B cell (primary cell): ENCODE measurements around the gene CCDC80. TPM values are rescaled to one million over a fixed set of nuclear protein-coding genes. Genes with fewer than 3 reads are reported as not detected.

Source experiments
- ATAC-seq: fragments of 200-7000 bp; cut with Tn5 transposase; one replicate; pipeline ENCODE4 v1.10.0; 2021; ENCODE audit warnings: low read depth, mild to moderate bottlenecking, moderate number of reproducible peaks, moderate library complexity
- CTCF ChIA-PET: fragments of 350-600 bp; sonication (Branson Sonifier 250); formaldehyde crosslinking; loops from one replicate; lab custom pipeline; 2021; ENCODE audit warnings: antibody characterized with exemption, inconsistent platforms; lab: Charles Lee
- POLR2A ChIA-PET: fragments of 350-600 bp; sonication (Branson Sonifier 250); formaldehyde crosslinking; loops from one replicate; lab custom pipeline; 2021; ENCODE audit warnings: antibody characterized with exemption; lab: Charles Lee
- DNase-seq: peaks from one replicate; pipeline ENCODE4 v3.0.0; 2013
- H2AFZ ChIP-seq: 2 replicates; pipeline ENCODE4 v1.6.1; 2012; ENCODE audit warnings: mild to moderate bottlenecking, low read depth, low read length; ENCODE audit not compliant: insufficient read depth, poor library complexity, severe bottlenecking
- H3K27ac ChIP-seq, 2 donors: 1 replicate in 1 of 2; 2 replicates in 1 of 2; pipeline ENCODE4 v1.5.1; 2012 to 2013; ENCODE audit warnings: low read length in 2 of 2, mild to moderate bottlenecking in 2 of 2, moderate library complexity in 1 of 2
- H3K27me3 ChIP-seq, 4 experiments: fragments of 200-600 bp in 1 of 4; sonication (generic) in 1 of 4; replicated peaks in 1 of 4; 1 replicate in 2 of 4; 2 replicates in 2 of 4; pipeline versions ENCODE4 v1.6.1 to v1.7.0; 2013 to 2016; ENCODE audit warnings: low read length in 3 of 4, mild to moderate bottlenecking in 2 of 4, mixed read lengths in 1 of 4, moderate library complexity in 1 of 4; ENCODE audit not compliant: insufficient read depth in 4 of 4, control insufficient read depth in 3 of 4; ENCODE audit errors: control extremely low read depth in 1 of 4
- H3K36me3 ChIP-seq, 2 experiments: replicated peaks in 1 of 2; 1 replicate in 1 of 2; 2 replicates in 1 of 2; pipeline versions ENCODE4 v1.6.1 to v1.7.1; 2013; ENCODE audit warnings: low read length in 1 of 2; ENCODE audit not compliant: insufficient read depth in 2 of 2, control insufficient read depth in 1 of 2; ENCODE audit errors: control extremely low read depth in 1 of 2, extremely low read depth in 1 of 2
- H3K4me1 ChIP-seq, 2 donors: fragments of 200-600 bp in 1 of 2; sonication (generic) in 1 of 2; 1 replicate in 1 of 2; 2 replicates in 1 of 2; pipeline versions ENCODE4 v1.5.1 to v1.6.1; 2013 to 2017; ENCODE audit warnings: low read length in 2 of 2; ENCODE audit not compliant: control insufficient read depth in 2 of 2, insufficient read depth in 2 of 2
- H3K4me2 ChIP-seq: replicated peaks from 2 replicates; pipeline ENCODE3; 2012; ENCODE audit warnings: mild to moderate bottlenecking, low read depth, low read length; ENCODE audit not compliant: poor library complexity, severe bottlenecking
- H3K4me3 ChIP-seq, 5 experiments: fragments of 200-600 bp in 1 of 5; sonication (generic) in 1 of 5; 1 replicate in 3 of 5; 2 replicates in 2 of 5; pipeline versions ENCODE4 v1.5.1 to v1.7.0; 2011 to 2016; ENCODE audit warnings: low read length in 4 of 5, mild to moderate bottlenecking in 4 of 5, low read depth in 2 of 5, control low read depth in 1 of 5, moderate library complexity in 1 of 5; ENCODE audit not compliant: insufficient read depth in 1 of 5; ENCODE audit errors: control extremely low read depth in 1 of 5, extremely low read depth in 1 of 5
- H3K79me2 ChIP-seq: fragments of 200-600 bp; sonication (generic); one replicate; pipeline ENCODE4 v1.6.0; 2016; ENCODE audit warnings: low read length; ENCODE audit not compliant: control insufficient read depth, insufficient read depth
- H3K9ac ChIP-seq: fragments of 200-600 bp; sonication (generic); 2 replicates; pipeline ENCODE4 v1.6.1; 2017; ENCODE audit warnings: mild to moderate bottlenecking, low read length, moderate library complexity
- H3K9me3 ChIP-seq, 3 donors: one replicate each; pipeline versions ENCODE4 v1.6.1 to v1.7.1; 2013; ENCODE audit warnings: low read length in 2 of 3; ENCODE audit not compliant: control insufficient read depth in 2 of 3, insufficient read depth in 1 of 3; ENCODE audit errors: control extremely low read depth in 1 of 3
- H4K20me1 ChIP-seq: 2 replicates; pipeline ENCODE4 v1.6.0; 2012; ENCODE audit warnings: mild to moderate bottlenecking, low read length; ENCODE audit not compliant: insufficient read depth, control insufficient read depth, poor library complexity, severe bottlenecking
- H3K27ac Mint-ChIP-seq: one replicate; pipeline ENCODE4 v1.8.0; 2021; ENCODE audit warnings: mixed read lengths
- H3K27me3 Mint-ChIP-seq: one replicate; pipeline ENCODE4 v1.8.0; 2021; ENCODE audit warnings: mixed read lengths
- H3K4me1 Mint-ChIP-seq: one replicate; pipeline ENCODE4 v1.8.0; 2021; ENCODE audit warnings: mixed read lengths
- H3K4me3 Mint-ChIP-seq: one replicate; pipeline ENCODE4 v1.8.0; 2021; ENCODE audit warnings: mixed read lengths
- H3K9me3 Mint-ChIP-seq: one replicate; pipeline ENCODE4 v1.8.0; 2022; ENCODE audit warnings: mixed read lengths; ENCODE audit not compliant: insufficient read depth
- EZH2 ChIP-seq: IDR thresholded peaks from 2 replicates; pipeline ENCODE4 v1.6.1; 2012; ENCODE audit warnings: borderline replicate concordance, low read depth, mild to moderate bottlenecking, moderate library complexity, low read length; ENCODE audit not compliant: insufficient read depth, poor library complexity, severe bottlenecking
- WGBS: methylation state at CpG from one replicate; pipeline ENCODE4 v1.1.5; 2013; ENCODE audit warnings: missing lambda C conversion rate; ENCODE audit not compliant: insufficient coverage; 5-methylcytosine and 5-hydroxymethylcytosine counted together
- intact Hi-C: fragments of 100-400 bp; cut with micrococcal nuclease; formaldehyde crosslinking; loops from one replicate; pipeline ENCODE4 v1.10.0; 2022
- polyA plus RNA-seq: library from polyadenylated mRNA; depleted of rRNA; stranded (reverse); fragments of >200 nt; gene quantifications from 2 replicates; pipeline ENCODE4 v1.2.3, GENCODE V29; 2012
- total RNA-seq, 2 donors: library from RNA; stranded (reverse); fragments of 120-200 nt in 1 of 2; gene quantifications; 1 replicate in 1 of 2; 2 replicates in 1 of 2; pipeline versions ENCODE4 v1.2.3 to v1.2.4, GENCODE V29; 2013 to 2022
- TF ChIP-seq, protein P1 (sequence below): fragments of 200-600 bp; IDR thresholded peaks from one replicate; pipeline ENCODE4 v1.8.0; 2022; ENCODE audit warnings: antibody characterized with exemption, mild to moderate bottlenecking

Gene CCDC80
- total and polyA plus RNA-seq, 2 donors (not counting 1 experiment from before 2014, with no cell fraction given): under 0.01 TPM; not detected in 1

DNA sequence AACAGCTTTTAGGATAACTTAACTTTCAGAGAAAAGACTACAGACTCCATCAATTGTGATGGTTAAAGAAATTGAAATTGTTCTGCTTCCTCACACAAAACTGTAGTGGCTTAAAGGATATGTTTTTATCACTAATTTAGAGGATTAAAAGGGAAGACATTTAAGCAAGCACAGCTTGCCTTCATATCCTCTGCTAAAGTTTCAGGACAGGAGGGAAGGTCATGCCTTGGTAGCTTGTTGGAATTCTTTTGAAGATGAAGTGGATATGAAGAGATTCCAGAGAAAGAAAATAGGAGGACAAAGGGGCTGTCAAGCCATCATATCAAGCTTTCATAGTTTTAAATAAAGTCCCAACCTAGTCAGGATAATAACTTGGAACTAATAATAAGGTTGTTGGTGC is 33.1 kb downstream of the CCDC80 start:
- no peak overlapping the region for H2AFZ ChIP-seq
- no peaks in the 10 kb centered on the region for H4K20me1 ChIP-seq
- no peaks in the 10 kb centered on the region for H3K9me3 ChIP-seq
- DNase-seq (no peak), ATAC-seq (no peak)
- H3K4me1 ChIP-seq: no peaks in the 10 kb centered on the region
- Mint-ChIP-seq H3K27ac (no peak overlapping the region), H3K4me1 (no peaks in the 10 kb centered on the region), H3K9me3 (no peaks in the 10 kb centered on the region), H3K27me3 (peaks cover 4% of the 10 kb centered on the region), H3K4me3 (no peak overlapping the region)
- no peak overlapping the region for H3K4me3 ChIP-seq
- ChIA-PET POLR2A (no interaction called here), CTCF (interaction anchor here (1.4 to 2.6 kb wide), 2 partner anchors 9 to 34 kb away, joined by 4 to 8 read pairs; no protein-coding TSS in a partner anchor)
- H3K9ac ChIP-seq: no peak overlapping the region
- intact Hi-C loops: no loop called here
- H3K27ac ChIP-seq: no peak overlapping the region
- no peaks in the 10 kb centered on the region for H3K27me3 ChIP-seq
- H3K4me2 ChIP-seq: no peak overlapping the region
- no peak for TF ChIP-seq EZH2
- TF ChIP-seq, protein P1, sequence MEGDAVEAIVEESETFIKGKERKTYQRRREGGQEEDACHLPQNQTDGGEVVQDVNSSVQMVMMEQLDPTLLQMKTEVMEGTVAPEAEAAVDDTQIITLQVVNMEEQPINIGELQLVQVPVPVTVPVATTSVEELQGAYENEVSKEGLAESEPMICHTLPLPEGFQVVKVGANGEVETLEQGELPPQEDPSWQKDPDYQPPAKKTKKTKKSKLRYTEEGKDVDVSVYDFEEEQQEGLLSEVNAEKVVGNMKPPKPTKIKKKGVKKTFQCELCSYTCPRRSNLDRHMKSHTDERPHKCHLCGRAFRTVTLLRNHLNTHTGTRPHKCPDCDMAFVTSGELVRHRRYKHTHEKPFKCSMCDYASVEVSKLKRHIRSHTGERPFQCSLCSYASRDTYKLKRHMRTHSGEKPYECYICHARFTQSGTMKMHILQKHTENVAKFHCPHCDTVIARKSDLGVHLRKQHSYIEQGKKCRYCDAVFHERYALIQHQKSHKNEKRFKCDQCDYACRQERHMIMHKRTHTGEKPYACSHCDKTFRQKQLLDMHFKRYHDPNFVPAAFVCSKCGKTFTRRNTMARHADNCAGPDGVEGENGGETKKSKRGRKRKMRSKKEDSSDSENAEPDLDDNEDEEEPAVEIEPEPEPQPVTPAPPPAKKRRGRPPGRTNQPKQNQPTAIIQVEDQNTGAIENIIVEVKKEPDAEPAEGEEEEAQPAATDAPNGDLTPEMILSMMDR: no peak
- H3K79me2 ChIP-seq: no peaks in the 10 kb centered on the region
- H3K36me3 ChIP-seq: no peaks in the 10 kb centered on the region

DNA sequence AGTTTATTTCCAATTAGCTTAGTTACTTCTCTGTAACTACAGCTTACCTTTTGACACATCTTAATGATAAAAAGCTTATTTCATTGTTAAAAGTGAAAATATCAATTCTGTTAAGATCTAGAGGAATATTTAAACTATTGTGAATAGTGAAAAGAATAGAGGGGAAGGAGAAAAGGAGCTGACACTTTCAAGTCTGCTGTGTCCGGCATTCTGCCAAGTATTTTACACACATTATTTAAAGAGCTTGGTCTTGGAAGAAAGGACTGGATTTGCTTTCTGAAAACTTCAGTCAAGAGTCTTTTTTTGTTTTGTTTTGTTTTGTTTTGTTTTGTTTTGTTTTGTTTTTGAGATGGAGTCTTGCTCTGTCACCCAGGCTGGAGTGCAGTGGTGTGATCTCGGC is 34.8 kb downstream of the CCDC80 start:
- intact Hi-C loops: no loop called here
- no peaks in the 10 kb centered on the region for H3K36me3 ChIP-seq
- no peaks in the 10 kb centered on the region for H3K79me2 ChIP-seq
- CTCF ChIA-PET: interaction anchor here (2.6 kb wide), 1 partner anchor 36 kb away, joined by 8 read pairs; no protein-coding TSS in a partner anchor
- no peak overlapping the region for H3K4me3 ChIP-seq
- H4K20me1 ChIP-seq: no peaks in the 10 kb centered on the region
- 100% methylated on average over 1 of the region's 2 CpGs for WGBS
- Mint-ChIP-seq H3K27me3 (peaks cover 4% of the 10 kb centered on the region), H3K27ac (no peak overlapping the region), H3K9me3 (no peaks in the 10 kb centered on the region), H3K4me1 (peaks cover 7% of the 10 kb centered on the region), H3K4me3 (no peak overlapping the region)
- H3K27me3 ChIP-seq: no peaks in the 10 kb centered on the region
- H3K4me1 ChIP-seq: no peaks in the 10 kb centered on the region
- no peak overlapping the region for H2AFZ ChIP-seq
- H3K4me2 ChIP-seq: no peak overlapping the region
- no peaks in the 10 kb centered on the region for H3K9me3 ChIP-seq
- POLR2A ChIA-PET: no interaction called here
- TF ChIP-seq, protein P1: no peak
- TF ChIP-seq EZH2: no peak
- H3K27ac ChIP-seq: no peak overlapping the region
- DNase-seq: no peak
- ATAC-seq: no peak
- H3K9ac ChIP-seq: no peak overlapping the region
